HUDEP-2 (cell line): Measurements from ENCODE around the gene TXN2.
A peak's percentile ranks its signal among the peaks of the same experiment; 100 is the strongest.
"Not testable (repeated sequence)": the region's sequence is repeated elsewhere in the genome, so short reads cannot be mapped to it uniquely, and the experiment has no call there.

Source experiments
- DNase-seq, 76 experiments: peaks; one replicate each; lab custom pipeline; 2025; ENCODE audit not compliant: unreplicated experiment in 76 of 76; lab: John Stamatoyannopoulos, UW

Gene TXN2

GRCh38 chr22:36481393-36482168 lies at the start of gene TXN2:
Gene TXN2, minus strand, starts transcription at chr22:36481640. Its CDS starts 803 bp downstream, at chr22:36480837.
- peak; percentile 29 to 97 (median 94) for DNase-seq

- DNase-seq, result peak; percentile 78 to 99 (median 98)
These were observed 47.6 kb upstream of the TXN2 start, which contains the start of gene EIF3D for GRCh38 chr22:36528795-36529751. Gene EIF3D, minus strand, starts transcription at chr22:36529166. Its CDS starts 3,045 bp downstream, at chr22:36526121.

GRCh38 chr22:36528341-36528740 lies 46.9 kb upstream of the TXN2 start:
- peak in 10 of 76 experiments; percentile 5 to 34 (median 18) for DNase-seq

- DNase-seq, result no peak
These were observed 41.2 kb upstream of the TXN2 start for GRCh38 chr22:36522662-36523061.

- DNase-seq, result no peak
These were observed 39.0 kb upstream of the TXN2 start for GRCh38 chr22:36520423-36520822.

GRCh38 chr22:36519906-36520305 lies 38.5 kb upstream of the TXN2 start:
- not testable (repeated sequence) for DNase-seq

GRCh38 chr22:36514766-36515165 lies 33.3 kb upstream of the TXN2 start:
- DNase-seq, result no peak

- DNase-seq, result no peak
These were observed 31.6 kb upstream of the TXN2 start for GRCh38 chr22:36512991-36513390.

- DNase-seq, result no peak
These were observed 30.9 kb upstream of the TXN2 start for GRCh38 chr22:36512333-36512732.

GRCh38 chr22:36510966-36511881 lies 29.8 kb upstream of the TXN2 start:
- DNase-seq, result peak in 23 of 76 experiments; percentile 2 to 49 (median 13)

- DNase-seq, result no peak
These were observed 28.9 kb upstream of the TXN2 start for GRCh38 chr22:36510384-36510783.

- peak in 1 of 76 experiments; percentile 43 for DNase-seq
These were observed 26.1 kb upstream of the TXN2 start for GRCh38 chr22:36507518-36508010.

- DNase-seq, result peak in 73 of 76 experiments; percentile 22 to 93 (median 82)
These were observed 25.4 kb upstream of the TXN2 start, which contains the start of gene FOXRED2 for GRCh38 chr22:36506637-36507517. Gene FOXRED2, minus strand, starts transcription at chr22:36507040. Its CDS starts 618 bp downstream, at chr22:36506422.

GRCh38 chr22:36505998-36506635 lies 24.7 kb upstream of the TXN2 start:
- peak in 18 of 76 experiments; percentile 15 to 63 (median 38) for DNase-seq

- DNase-seq, result no peak
These were observed 16.6 kb upstream of the TXN2 start for GRCh38 chr22:36497910-36498665.

GRCh38 chr22:36493690-36494110 lies 12.3 kb upstream of the TXN2 start:
- no peak for DNase-seq

- no peak for DNase-seq
These were observed 10.7 kb upstream of the TXN2 start for GRCh38 chr22:36492109-36492508.

- peak in 1 of 76 experiments; percentile 24 for DNase-seq
These were observed 9.7 kb upstream of the TXN2 start for GRCh38 chr22:36491155-36491554.
